ENCODE data around the gene AK8. TPM values are rescaled to one million over a fixed set of nuclear protein-coding genes. Genes with fewer than 3 reads are reported as not detected.

AK8 gene
- polyA plus RNA-seq, 3 donors, result 0.08 TPM; not detected in 2

DNA sequence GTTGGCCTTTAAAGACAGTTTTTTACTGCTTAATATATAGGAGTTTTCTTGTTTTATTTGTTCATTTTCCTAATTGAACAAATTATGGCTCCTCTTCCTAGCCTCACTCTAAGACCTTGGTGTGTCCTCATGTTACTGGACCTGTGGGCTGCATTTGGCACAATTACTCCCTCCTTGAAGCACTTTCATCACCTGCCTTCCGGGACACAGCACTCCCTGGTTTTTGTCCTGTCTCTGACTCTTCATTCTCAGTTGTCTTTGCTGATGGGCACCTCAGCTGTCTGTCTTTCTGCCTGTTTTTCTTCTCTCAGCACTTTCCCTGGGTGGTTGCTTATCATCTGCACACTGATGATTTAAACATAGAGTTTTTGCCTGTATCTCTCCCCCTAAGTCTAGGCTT is 194.2 kb downstream of the AK8 start:
- H4K20me1 ChIP-seq (ENCODE audit: insufficient read depth, low read length), result no peaks in the 10 kb centered on the region
- DNase-seq, result no peak
- Mint-ChIP-seq H3K4me1 (no peaks in the 10 kb centered on the region), H3K27me3 (ENCODE audit: low read depth in 3 of 3) (peaks cover 0 to 2% (median 0%) of the 10 kb centered on the region in 3 donors), H3K36me3 (peaks cover 64 to 83% of the 10 kb centered on the region in 2 donors), H3K4me3 (no peak overlapping the region), H3K9me3 (no peaks in the 10 kb centered on the region), H3K27ac (peak overlapping the region in 1 of 7 donors; percentile 47)
- H3K27ac ChIP-seq (ENCODE audit: low read depth in 1 of 2, low read length in 2 of 2), result no peak overlapping the region
- no peaks in the 10 kb centered on the region for H3K9me3 ChIP-seq (replicated peaks in 1 of 2; ENCODE audit: control insufficient read depth in 1 of 2, insufficient read depth in 1 of 2, low read length in 2 of 2)
- TF ChIP-seq, protein P1, sequence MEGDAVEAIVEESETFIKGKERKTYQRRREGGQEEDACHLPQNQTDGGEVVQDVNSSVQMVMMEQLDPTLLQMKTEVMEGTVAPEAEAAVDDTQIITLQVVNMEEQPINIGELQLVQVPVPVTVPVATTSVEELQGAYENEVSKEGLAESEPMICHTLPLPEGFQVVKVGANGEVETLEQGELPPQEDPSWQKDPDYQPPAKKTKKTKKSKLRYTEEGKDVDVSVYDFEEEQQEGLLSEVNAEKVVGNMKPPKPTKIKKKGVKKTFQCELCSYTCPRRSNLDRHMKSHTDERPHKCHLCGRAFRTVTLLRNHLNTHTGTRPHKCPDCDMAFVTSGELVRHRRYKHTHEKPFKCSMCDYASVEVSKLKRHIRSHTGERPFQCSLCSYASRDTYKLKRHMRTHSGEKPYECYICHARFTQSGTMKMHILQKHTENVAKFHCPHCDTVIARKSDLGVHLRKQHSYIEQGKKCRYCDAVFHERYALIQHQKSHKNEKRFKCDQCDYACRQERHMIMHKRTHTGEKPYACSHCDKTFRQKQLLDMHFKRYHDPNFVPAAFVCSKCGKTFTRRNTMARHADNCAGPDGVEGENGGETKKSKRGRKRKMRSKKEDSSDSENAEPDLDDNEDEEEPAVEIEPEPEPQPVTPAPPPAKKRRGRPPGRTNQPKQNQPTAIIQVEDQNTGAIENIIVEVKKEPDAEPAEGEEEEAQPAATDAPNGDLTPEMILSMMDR (IDR thresholded peaks at IDR 0.05), result no peak
- no peaks in the 10 kb centered on the region for H3K27me3 ChIP-seq (ENCODE audit: control insufficient read depth in 2 of 2, insufficient read depth in 2 of 2, low read length in 2 of 2)
- peaks cover 64 to 88% of the 10 kb centered on the region in 2 donors for H3K36me3 ChIP-seq (replicated peaks in 1 of 2; ENCODE audit: control insufficient read depth in 1 of 2, insufficient read depth in 2 of 2, low read length in 2 of 2)
- intact Hi-C loops (cut with micrococcal nuclease), result no loop called here
- 89% methylated on average over 1 of the region's 1 CpG for WGBS (ENCODE audit: insufficient coverage)
- H3K4me3 ChIP-seq (replicated peaks in 1 of 3; ENCODE audit: low read depth in 2 of 3, low read length in 3 of 3), result no peak overlapping the region
- no peak overlapping the region for H2AFZ ChIP-seq (ENCODE audit: insufficient read depth, low read depth, low read length, poor library complexity, severe bottlenecking)
- no peaks in the 10 kb centered on the region for H3K4me1 ChIP-seq (ENCODE audit: control insufficient read depth in 1 of 2, insufficient read depth in 2 of 2, low read length in 2 of 2)
- H3K9ac ChIP-seq (ENCODE audit: insufficient read depth, low read length, poor library complexity, severe bottlenecking), result no peak overlapping the region
- no peak overlapping the region for H3K4me2 ChIP-seq (replicated peaks; ENCODE audit: extremely low read depth, low read length, poor library complexity, severe bottlenecking)
- H3K79me2 ChIP-seq (ENCODE audit: insufficient read depth, low read length), result peaks cover 17% of the 10 kb centered on the region

DNA sequence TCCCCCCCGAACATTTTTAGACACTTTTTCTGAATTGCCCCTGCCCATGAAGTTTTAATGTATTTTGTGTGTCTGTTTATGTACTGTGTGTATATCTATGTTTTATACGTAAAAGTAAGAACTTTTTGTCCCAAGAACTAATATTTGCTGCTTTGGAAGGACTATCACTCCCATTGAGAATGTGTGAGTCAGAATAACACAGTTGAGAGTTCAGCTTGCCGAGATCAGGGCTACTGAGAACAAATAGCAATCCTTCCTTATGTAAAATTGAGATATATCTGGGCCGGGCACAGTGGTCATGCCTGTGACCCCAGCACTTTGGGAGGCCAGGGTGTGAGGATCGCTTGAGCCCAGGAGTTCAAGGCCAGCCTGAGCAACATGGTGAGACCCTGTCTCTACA is 196.5 kb downstream of the AK8 start:
- no peaks in the 10 kb centered on the region for H3K4me1 ChIP-seq (ENCODE audit: control insufficient read depth in 1 of 2, insufficient read depth in 2 of 2, low read length in 2 of 2)
- peaks cover 57 to 78% of the 10 kb centered on the region in 2 donors for H3K36me3 Mint-ChIP-seq
- H3K27me3 Mint-ChIP-seq (ENCODE audit: low read depth in 3 of 3), result peaks cover 0 to 2% (median 0%) of the 10 kb centered on the region in 3 donors
- DNase-seq, result no peak
- no peak overlapping the region for H3K27ac ChIP-seq (ENCODE audit: low read depth in 1 of 2, low read length in 2 of 2)
- no peak overlapping the region for H3K4me3 ChIP-seq (replicated peaks in 1 of 3; ENCODE audit: low read depth in 2 of 3, low read length in 3 of 3)
- H2AFZ ChIP-seq (ENCODE audit: insufficient read depth, low read depth, low read length, poor library complexity, severe bottlenecking), result no peak overlapping the region
- intact Hi-C loops (cut with micrococcal nuclease), result no loop called here
- no CpG with 5 or more reads among the region's 5 CpGs for WGBS (ENCODE audit: insufficient coverage)
- peaks cover 2% of the 10 kb centered on the region for H4K20me1 ChIP-seq (ENCODE audit: insufficient read depth, low read length)
- TF ChIP-seq, protein P1 (IDR thresholded peaks at IDR 0.05), result no peak
- H3K36me3 ChIP-seq (replicated peaks in 1 of 2; ENCODE audit: control insufficient read depth in 1 of 2, insufficient read depth in 2 of 2, low read length in 2 of 2), result peaks cover 60 to 79% of the 10 kb centered on the region in 2 donors
- no peak overlapping the region for H3K4me3 Mint-ChIP-seq
- H3K27me3 ChIP-seq (ENCODE audit: control insufficient read depth in 2 of 2, insufficient read depth in 2 of 2, low read length in 2 of 2), result no peaks in the 10 kb centered on the region
- no peak overlapping the region for H3K27ac Mint-ChIP-seq
- H3K9me3 Mint-ChIP-seq, result no peaks in the 10 kb centered on the region
- no peaks in the 10 kb centered on the region for H3K4me1 Mint-ChIP-seq
- H3K4me2 ChIP-seq (replicated peaks; ENCODE audit: extremely low read depth, low read length, poor library complexity, severe bottlenecking), result no peak overlapping the region
- H3K9me3 ChIP-seq (replicated peaks in 1 of 2; ENCODE audit: control insufficient read depth in 1 of 2, insufficient read depth in 1 of 2, low read length in 2 of 2), result no peaks in the 10 kb centered on the region
- H3K79me2 ChIP-seq (ENCODE audit: insufficient read depth, low read length), result peaks cover 29% of the 10 kb centered on the region
- no peak overlapping the region for H3K9ac ChIP-seq (ENCODE audit: insufficient read depth, low read length, poor library complexity, severe bottlenecking)
